ENCODE results near the gene PFDN1.
"Not testable (repeated sequence)": the region's sequence is repeated elsewhere in the genome, so short reads cannot be mapped to it uniquely, and the experiment has no call there.

The PFDN1 gene, protein sequence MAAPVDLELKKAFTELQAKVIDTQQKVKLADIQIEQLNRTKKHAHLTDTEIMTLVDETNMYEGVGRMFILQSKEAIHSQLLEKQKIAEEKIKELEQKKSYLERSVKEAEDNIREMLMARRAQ

GRCh38 chr5:140302786-140303639 lies at the start of gene PFDN1:
PFDN1 (minus strand) TSS chr5:140303101; CDS start chr5:140303073, 28 bp downstream.
- peak; percentile 97 for DNase-seq

DNA sequence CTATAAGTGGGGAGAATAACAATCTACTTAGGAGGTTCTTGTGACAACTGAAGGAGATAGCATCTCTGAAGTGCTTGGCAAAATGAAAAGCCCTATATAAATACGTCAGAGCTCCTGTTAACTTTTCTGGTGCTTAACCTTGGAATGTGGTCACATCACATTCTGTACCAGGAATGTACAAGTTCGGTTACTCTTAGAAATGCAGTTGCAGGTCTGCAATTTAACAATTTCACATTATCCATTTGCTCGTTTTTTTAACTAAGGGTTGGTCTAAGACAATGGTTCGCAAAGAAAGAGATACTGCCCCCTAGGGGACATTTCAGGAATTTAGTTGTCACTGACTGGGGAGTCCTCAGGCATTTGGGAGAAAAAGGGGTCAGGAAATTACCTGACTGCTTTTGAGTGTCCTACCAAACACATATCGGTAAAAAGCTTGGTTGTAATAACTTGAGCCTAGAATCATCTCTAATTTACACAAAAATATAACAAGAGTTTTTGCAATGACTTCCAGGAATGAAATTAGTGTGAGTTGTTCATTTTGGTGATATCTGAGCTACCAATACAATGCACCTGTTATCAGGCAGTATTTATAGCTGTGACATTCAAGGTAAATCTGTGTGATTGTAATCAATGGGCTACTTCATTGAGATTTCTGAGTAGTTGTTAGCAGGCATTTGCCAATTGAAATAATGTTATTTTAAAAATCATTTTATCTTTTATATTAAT lies 48.9 kb upstream of the PFDN1 start:
- DNase-seq: peak; percentile 83

- peak; percentile 41 for DNase-seq
Observed at GRCh38 chr5:140349244-140349643, 46.3 kb upstream of the PFDN1 start.

DNA sequence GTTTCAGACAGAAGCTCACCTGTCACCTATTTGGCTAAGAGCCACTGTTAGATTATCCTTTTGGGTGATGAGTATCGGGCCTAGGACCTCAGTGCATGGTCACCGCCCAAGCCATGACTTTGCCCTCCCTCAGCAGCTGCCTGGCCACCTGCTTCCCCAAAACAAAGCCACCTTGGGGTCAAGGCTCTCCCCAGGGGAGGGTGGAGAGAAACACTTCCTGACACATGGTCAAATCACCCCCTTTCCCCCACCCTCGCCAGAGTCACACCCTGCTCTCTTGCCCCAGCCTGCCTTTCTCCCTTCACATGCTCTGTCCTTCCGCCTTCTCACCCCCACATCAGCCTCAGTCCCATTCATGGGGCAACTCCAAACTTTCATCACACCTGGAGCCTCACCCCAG lies 45.2 kb upstream of the PFDN1 start:
- no peak for DNase-seq

DNA sequence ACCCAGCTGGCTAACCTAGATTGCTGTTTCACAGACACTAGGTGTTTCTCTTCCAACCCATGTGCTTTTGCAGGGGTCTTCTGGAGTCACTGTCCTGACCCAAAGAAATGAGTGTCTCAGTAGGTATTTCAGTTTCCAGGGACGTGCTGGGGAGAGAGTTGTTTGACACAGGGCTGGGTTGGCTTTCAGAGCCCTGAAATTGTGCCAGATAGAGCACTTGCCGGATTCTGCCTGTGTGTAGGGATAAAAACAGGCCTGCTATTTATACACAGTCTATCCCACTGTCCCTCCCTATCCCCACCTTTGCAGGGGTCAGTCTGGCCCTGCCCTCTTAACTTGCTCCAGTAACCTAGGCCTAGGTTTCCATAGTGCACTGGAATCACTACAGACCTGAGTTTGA lies 44.5 kb upstream of the PFDN1 start:
- DNase-seq: no peak

DNA sequence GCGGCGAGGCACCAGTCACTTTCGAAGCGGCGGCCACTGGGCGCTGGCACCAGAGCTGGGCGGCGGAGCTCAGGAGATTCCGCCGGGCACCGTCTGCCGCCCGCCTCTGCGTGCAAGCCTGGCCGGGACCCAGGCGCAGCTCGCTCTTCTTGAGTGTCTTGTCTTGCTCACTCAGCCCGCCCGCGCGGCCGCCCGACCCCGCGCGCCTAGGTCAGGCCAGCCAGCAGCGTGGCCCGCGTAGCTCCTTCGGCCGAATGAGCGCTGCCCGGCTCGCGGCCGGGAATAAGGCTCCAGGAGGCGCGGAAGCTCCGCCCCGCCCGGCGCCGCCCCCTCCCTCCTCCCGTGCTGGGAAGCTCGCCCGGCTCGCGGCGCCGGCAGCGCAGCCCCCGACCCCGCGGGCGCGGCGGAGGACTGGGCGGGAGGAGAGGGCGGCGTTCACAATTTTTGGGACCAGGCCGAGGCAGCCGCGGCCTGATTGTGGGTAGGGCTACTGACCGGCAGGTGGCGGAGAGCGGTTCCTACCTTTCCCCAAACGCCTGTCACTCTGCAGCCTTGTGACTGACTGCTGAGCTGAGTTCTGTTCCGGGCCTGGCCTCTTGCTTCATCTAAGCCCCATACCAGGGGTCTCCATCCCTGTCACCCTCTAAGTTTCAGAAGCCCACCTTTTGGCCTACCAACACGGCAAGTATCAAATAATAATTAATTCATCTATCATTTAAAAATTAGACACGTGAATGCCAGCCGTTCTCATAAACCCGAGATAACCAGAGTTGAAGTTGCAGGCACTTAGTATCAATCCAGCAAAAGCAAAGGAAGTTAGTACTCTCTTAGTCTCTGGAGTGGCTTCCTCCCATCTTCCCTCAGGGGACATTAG lies 43.7 kb upstream of the PFDN1 start, which contains the start of gene HBEGF:
Gene HBEGF, minus strand, starts transcription at position 256 of the 874 bp plus-strand sequence. CDS start 275 bp downstream, outside the sequence.
- DNase-seq: peak; percentile 87

GRCh38 chr5:140345919-140346347 lies 43.0 kb upstream of the PFDN1 start:
- peak; percentile 75 for DNase-seq

DNA sequence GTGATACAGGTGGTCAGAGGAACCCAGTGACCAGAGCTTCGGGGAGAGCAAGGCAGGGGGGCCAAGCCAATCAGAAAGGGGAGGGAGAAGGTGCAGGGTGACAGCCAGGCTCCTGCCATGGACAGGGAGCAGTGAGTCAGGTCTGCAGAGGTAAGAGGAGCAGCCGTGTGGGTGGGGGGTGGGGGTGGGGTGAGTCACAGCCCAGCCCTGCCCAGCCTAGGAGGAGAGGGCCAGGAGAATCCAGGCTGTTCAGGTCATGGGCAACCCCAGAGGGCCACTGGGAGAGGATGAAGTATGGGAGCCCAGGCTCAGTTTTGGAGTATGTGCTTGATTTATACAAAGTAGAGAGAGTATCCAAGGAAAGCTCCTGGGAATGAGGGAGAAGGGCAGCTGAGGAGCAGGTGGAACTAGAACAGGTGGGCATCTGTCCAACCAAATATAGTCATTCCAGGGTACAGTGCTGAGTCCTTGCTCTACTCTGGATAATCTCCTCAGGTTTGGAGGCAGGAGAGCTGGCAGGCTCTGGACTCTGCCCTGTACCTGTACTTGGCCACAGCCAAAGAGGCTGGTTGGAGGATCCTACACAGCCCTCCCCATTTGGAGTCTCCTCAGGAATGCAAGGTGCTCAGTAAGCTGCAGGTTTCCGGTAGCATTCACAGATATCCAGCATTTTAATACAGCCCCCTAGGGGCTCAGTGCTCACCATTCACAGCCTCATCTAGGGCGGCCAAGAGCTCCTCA lies 42.0 kb upstream of the PFDN1 start:
- peak; percentile 66 for DNase-seq

DNA sequence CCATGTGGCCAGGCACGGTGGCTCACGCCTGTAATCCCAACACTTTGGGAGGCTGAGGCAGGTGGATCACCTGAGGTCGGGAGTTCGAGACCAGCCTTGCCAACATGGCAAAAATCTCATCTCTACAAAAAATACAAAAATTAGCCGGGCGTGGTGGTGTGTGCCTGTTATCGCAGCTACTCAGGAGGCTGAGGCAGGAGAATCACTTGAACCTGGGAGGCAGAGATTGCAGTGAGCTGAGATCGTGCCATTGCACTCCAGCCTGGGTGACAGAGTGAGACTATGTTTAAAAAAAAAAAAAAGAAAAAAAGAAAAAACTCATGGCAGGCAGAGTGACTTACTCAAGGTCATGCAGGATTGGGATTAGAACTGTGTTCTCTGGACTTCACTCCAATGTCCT lies 40.9 kb upstream of the PFDN1 start:
- not testable (repeated sequence) for DNase-seq

- DNase-seq: no peak
Observed at GRCh38 chr5:140342896-140343295, 40.0 kb upstream of the PFDN1 start.

- no peak for DNase-seq
Observed at GRCh38 chr5:140342287-140342686, 39.4 kb upstream of the PFDN1 start.

DNA sequence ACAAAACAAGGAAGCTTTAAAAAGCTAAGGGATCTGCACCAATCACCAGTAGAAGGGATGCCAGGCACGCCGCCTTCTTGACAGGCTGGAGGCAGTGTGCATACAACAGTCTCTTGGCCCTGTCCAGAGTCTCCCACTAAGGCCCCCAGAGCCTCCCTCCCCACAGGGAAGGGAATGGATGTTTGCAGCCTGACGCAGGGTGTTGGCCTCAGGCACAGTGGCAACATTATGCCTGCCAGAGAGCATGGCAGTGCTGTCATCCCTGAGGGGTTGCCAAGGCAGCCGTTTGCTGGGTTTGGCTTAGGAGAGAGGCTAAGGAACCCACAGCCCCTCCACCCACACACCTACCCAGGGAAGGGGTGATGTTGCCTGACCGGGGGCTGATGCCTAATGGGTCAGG lies 38.7 kb upstream of the PFDN1 start:
- DNase-seq: no peak

GRCh38 chr5:140340605-140341121 lies 37.8 kb upstream of the PFDN1 start:
- DNase-seq: no peak

- DNase-seq: no peak
Observed at GRCh38 chr5:140339636-140340035, 36.7 kb upstream of the PFDN1 start.

DNA sequence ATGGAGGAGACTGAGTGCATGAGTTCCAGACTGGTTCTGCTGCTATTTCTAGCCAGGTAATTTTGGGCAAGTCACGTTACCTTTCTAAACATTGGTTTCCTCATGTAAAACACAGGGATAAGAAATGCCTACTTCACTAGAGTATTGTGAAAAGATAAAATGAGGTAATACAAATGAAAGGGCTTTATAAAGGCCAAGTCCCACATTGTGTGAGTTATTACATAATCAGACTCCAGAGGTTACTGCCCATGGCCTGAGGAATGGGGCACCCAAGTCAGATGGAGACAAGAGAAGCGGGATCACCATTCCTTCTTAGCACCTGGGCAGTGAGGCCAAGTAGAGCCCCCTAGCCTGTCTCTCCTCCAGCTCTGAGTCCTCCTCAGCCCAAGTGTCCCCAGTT lies 36.0 kb upstream of the PFDN1 start:
- DNase-seq: no peak

DNA sequence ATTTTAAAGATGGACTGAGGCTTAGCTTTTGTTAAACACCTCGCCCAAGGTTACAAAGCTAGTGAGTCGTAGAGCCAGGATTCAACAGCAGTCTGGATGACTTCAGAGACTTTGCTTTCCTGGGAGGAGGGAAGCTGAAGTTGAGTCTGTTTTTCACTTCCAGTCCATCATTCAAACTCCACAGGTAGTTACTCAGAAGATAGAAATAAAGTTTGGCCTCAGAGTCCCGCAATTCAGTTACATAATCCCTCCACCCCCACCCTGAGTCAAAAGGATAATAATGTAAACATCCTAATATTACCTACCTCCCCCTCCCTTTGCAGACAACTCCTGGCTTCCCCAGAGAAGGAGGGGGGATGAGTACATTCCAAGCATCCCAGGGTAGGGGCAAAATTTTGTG lies 35.4 kb upstream of the PFDN1 start:
- no peak for DNase-seq

- no peak for DNase-seq
Observed at GRCh38 chr5:140337880-140338279, 35.0 kb upstream of the PFDN1 start.

GRCh38 chr5:140336388-140336787 lies 33.5 kb upstream of the PFDN1 start:
- no peak for DNase-seq

- DNase-seq: no peak
Observed at GRCh38 chr5:140331638-140332037, 28.7 kb upstream of the PFDN1 start.

GRCh38 chr5:140329739-140330481 lies 27.0 kb upstream of the PFDN1 start:
- DNase-seq: no peak

Data from DMS53 (cell line).